Ureter (tissue), 1 donor: ENCODE data around the gene BEGAIN. TPM values are rescaled to one million over a fixed set of nuclear protein-coding genes. Genes with fewer than 3 reads are reported as not detected.
A peak's percentile ranks its signal among the peaks of the same experiment; 100 is the strongest.

Source experiments
- DNase-seq: peaks from one replicate; pipeline ENCODE4 v3.0.0-alpha.2; 2020; ENCODE audit warnings: low spot score
- total RNA-seq: library from RNA; stranded (reverse); gene quantifications from one replicate; pipeline ENCODE4 v1.2.4, GENCODE V29; 2023
- donor health status: DM: yes; HTN: yes; CAD: no.

BEGAIN gene, protein sequence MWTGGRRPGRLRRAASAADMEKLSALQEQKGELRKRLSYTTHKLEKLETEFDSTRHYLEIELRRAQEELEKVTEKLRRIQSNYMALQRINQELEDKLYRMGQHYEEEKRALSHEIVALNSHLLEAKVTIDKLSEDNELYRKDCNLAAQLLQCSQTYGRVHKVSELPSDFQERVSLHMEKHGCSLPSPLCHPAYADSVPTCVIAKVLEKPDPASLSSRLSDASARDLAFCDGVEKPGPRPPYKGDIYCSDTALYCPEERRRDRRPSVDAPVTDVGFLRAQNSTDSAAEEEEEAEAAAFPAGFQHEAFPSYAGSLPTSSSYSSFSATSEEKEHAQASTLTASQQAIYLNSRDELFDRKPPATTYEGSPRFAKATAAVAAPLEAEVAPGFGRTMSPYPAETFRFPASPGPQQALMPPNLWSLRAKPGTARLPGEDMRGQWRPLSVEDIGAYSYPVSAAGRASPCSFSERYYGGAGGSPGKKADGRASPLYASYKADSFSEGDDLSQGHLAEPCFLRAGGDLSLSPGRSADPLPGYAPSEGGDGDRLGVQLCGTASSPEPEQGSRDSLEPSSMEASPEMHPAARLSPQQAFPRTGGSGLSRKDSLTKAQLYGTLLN
- 4.2 TPM for total RNA-seq

DNA sequence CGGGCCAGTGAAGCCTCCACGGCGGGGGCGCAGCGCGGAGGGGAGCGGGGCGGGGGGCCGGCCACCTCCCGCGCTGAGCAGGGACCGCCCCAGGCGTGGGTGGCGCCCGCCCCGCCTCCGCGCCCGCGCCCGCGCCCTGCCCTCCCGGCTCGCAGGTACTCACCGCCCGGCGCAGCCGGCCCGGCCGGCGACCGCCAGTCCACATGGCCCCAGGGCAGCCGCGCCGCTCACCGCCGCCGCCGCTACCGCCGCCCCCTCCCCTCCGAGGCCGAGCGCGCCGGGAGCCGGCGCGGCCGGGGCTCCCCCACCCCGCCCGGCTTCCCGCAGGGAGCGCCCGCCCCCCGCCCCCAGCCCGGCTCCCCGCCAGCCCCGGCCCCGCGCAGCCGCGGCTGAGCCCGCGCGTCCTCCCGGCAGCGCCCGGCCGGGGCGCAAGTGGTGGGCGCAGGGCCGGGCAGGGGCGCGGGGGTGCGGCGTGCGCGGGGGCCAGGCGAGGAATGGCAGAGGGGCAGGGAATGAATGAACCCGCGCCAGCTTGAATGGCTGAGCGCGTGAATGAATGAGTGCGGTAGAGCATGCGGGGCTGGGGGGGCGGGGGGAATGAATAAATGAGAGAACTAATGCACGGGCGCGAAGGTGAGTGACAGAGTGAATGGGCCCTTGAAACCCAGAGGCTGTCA, at the start of gene BEGAIN:
TSS of gene BEGAIN (minus strand) at position 332 of the 677 bp plus-strand sequence. CDS start at position 205, 127 bp downstream.
- DNase-seq = no peak

DNA sequence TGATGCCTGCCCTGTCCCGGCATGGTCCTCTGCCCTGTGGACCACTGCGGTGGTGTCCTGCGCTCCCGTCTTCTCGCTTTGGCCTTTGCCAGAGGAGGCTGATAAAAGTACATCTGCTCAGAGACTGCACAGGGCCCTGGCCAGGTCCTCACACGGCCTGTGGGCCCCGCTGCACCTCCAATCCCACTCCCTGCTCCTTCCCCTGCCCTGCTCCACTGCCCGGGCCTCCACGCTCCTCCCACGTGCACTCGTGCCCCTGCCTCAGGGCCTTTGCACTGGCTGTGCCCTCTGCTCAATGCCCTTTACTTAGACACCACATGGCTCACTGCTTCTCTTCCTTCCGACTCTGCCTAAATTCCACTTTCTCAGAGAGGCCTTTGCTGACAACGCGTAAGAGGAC, 49.3 kb upstream of the BEGAIN start:
- no peak for DNase-seq

DNA sequence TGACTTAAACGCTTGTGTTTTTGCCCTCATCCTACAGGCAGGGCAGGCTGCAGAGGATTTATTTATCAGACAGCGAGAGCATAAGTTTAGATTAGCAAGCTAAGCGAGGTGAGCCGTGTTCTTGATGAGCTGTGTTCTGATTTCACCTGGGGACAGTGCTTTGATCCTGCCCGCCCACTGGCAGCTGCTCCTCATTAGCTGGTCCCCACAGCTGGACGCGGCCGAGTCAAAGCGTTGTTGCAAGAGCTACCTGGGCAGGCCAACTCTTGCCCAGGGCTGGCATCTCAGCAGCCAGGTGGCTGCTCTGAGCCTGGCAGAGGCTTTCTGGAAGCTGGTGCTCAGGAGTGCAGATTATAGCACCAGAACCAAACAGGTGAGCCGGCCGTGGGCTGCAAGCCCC, 46.8 kb upstream of the BEGAIN start:
- no peak for DNase-seq

DNA sequence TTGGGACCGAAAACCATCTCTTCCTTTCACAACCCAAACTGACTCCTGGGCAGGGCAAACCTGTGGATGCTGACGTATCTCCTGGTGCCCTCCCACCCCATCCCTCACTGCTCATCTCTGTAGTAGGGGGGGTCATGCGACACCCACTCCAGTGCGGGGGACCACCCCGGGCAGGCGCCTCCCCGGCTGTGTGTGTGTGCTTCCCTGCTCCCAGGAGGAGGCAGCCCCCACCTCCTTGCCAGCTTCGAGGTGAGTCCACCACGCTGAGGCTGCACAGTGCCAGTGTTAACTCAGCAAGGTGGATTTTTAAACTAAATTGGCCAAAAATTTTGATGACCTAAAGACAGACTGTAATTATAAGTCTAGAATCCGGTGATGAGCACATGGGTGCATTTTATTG, 46.2 kb upstream of the BEGAIN start:
- no peak for DNase-seq

DNA sequence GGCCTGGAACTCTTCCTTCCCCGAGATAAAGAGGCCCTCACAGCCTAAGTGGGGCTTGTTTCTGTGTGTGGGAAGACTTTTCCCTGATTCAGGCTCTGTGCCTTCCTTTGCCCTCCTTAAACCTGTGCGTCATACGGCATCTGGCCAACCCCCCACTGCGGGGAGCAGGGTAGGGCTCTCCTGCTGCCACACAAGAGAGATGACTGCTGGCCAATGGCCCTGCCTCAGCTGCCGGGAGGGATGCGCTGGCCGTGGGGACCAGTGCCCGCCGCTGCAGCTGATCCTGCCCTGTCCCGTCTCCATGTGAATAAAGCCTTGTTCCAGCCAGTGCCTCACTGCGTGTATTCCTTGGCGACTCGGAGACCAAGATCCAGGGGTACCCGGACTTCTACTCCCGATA, 42.5 kb upstream of the BEGAIN start:
- DNase-seq = no peak

DNA sequence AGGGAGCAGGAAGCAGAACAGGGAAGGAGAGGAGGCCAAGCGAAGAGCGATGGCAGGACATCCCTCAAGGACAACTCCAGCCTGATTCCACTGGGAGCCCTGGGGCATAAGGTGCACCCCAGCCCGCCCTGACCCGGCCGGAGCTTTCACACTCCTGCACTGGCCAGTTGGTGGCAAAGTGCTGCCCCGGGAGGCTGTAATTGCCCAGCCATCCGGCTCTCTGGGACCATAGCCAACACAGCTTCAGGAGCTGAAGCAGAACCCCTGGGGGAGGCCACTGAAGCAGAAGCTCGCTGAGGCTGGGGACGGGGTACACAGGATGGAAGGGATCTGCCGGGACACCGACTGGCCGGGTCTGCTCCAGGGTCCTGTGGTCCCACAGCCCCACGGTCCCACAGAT, 41.9 kb upstream of the BEGAIN start:
- DNase-seq = no peak

DNA sequence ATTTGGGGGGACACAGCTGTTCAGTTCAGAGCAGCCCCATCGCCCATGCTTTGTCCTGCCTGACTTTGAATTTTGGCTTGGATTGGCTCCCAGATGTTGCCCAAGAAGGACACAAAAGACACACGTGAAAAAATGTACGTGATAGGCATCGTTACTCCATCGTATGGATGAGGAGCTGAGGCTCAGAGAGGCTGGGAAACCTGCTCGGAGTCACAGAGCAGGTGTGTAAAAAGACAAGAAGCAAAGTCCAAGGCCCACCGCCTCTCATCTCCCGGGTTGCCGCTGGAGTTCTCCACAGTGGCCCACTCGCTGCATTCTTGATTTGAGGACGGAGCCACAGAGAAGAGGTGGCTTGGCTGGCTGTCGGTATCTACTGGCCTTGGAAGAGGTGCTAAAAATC, 41.0 kb upstream of the BEGAIN start:
- no peak for DNase-seq

DNA sequence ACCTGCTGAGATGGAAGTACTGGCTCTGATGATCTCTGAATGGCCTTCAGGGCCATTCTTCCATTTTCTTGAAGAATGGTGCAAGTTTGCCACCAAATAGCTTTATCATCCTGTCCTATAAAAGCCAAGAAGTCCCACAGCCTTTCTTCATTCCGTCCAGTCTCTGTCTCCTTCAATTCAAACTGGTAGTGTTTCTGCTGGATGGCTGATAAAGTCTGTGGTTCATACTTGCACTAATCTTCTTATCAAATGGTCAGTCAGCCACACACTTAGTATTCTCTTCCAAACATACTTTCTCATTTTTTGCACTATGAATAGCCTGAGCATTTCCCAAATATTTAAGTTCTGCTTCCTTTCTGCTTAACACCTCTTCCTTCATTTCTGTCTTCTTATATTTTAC, 39.4 kb upstream of the BEGAIN start:
- DNase-seq = no peak

DNA sequence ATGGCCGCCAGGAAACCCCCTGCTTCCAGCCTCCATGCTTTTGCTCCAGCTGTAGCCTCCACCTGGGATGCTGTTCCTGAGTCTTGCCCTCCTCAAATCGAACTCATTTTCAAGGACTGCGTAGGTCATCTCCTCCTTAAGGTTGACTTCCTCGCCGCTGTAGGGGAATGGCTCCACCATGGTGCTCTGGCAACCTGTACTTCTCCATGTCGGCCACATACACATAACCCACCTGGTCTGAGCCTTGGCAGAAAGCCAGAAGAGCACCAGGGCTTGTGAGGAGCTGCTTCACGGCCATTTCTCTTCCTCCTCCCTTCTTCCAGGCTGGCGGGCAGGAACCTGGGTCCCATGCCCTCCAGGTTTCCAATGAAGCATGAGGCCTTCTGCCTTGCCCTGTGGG, 36.7 kb upstream of the BEGAIN start:
- no peak for DNase-seq

DNA sequence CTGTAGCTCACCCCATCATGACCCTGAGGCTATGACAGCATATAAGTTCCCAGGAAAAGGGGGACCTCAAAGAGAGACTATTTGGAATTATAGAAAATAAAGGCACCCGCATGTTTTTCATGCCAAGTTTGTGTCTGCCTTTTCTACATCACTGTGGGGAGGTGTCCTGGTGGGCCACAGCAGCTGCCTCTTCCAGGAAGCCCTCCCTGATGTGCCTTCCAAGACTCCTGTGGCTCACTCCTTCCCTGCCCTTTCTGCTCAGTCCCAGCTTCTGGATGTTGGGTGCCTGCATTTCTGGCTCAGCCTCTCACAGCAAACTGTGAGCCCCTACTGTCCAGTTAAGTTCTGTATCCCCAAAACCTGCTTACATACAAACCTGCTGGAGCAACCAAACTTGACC, 36.3 kb upstream of the BEGAIN start:
- no peak for DNase-seq

DNA sequence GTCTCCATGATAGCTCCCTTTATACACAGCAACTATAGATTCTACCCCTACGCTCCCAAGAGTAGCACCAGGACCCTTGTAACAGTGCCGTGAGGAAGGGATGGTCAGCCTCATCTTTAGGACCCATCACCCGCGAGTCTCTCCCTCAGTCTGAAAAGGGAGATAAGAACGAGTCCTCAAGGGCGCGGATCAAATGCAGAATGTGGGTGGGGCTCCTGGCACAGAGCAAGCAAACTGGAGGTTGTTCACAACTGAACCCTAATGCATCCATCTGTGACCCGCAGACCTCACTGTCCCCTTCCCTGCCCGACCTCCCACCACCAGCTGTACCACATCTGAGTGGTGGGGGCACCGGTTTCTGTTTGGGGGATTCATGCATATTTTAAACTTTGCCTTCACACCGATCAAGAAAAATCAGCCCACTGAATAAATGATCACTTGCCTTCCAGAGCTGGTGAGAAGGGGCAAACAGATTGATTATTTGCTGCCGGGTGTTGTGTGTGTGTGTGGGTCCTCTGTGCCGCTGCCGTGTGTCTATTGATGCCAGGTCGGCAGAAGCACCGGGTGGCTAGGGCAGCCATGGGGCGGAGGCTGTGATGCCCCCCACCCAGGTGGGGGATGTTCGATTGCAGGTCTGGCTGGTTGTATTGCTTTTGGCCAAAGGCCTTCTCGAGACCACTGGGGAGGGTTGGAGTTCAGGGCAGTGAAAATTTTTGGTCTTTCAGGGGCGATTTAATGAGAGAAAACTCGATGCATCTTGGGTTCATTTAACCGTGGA, 35.7 kb upstream of the BEGAIN start:
- DNase-seq = no peak

DNA sequence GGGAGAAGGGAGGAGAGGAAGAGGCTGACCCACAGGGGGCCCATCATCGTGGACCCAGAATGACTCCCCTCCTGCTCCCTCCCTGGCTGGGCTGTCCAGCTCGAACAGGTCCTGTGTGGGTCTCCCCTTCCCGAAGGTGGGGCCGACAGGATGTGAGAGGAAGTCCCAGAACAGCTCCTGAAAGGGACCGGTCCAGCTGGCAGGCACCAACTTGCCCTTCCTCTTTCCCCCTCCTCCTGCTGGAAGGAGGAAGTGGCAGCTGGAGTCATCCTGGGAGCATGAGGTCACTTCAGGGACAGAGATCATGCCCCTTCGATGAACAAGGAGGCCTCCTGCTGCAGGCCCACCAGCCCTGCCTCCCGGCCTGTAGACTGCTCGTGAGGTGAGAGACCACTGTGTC, 35.0 kb upstream of the BEGAIN start:
- DNase-seq = peak; percentile 76

DNA sequence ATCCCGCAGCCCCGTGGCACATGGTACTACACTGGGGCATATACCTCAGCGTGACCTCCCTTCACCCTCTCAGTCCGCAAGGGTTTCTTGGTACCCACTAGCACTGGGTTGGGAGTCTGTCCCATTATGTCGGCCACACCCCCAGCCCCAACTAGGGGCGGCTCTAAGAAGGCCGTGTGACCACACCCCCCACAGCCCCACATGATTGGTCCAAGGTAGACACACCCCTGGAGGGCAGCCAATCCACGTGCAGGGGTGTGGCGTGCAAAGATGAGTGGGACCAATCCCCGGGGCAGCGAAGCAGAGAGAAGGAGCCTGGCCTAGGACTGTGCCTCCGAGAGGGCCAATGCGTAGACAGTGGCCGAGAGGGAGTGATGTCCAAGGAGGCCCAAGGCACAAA, 34.6 kb upstream of the BEGAIN start:
- DNase-seq = no peak

DNA sequence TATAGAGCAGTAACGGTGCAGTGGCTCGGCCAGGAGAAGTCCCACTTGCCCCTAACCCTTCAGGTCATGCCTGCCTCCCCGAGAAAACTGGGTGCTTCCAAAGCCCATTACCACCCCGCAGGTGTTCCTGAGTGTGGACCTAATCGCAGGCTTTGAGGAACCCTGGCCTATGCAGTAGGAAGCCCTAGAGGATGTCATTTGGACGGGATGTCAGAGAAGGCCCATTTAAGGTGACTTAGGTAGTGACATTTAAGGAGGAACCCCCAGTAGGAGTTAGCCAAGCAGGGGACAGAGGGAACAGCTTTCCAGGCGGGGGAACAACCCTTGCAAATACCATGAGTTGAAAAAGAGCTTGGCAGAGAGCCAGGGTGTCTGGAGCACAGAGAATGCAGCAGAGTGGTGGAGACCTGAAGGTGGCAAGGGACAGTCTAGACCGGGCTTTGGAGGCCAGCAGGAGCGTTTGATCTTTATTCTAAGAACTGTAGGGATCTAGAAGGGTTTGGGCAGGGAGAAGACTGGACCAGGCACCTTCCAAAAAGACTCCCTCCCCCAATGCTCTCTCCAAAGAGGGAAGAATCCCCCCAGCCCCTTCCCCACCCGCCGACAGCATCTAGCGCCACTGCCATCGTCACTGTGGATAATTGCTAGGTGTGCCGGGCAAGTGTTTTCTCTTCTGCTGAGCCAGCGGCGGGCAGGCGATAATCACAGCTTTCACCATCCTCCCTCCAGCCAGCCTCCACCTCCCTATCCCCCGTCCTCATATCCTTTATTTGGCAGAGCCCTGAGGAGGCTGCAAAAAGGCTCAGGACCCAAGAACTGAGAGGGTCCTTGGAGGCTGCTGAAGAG, 33.3 kb upstream of the BEGAIN start:
- no peak for DNase-seq

DNA sequence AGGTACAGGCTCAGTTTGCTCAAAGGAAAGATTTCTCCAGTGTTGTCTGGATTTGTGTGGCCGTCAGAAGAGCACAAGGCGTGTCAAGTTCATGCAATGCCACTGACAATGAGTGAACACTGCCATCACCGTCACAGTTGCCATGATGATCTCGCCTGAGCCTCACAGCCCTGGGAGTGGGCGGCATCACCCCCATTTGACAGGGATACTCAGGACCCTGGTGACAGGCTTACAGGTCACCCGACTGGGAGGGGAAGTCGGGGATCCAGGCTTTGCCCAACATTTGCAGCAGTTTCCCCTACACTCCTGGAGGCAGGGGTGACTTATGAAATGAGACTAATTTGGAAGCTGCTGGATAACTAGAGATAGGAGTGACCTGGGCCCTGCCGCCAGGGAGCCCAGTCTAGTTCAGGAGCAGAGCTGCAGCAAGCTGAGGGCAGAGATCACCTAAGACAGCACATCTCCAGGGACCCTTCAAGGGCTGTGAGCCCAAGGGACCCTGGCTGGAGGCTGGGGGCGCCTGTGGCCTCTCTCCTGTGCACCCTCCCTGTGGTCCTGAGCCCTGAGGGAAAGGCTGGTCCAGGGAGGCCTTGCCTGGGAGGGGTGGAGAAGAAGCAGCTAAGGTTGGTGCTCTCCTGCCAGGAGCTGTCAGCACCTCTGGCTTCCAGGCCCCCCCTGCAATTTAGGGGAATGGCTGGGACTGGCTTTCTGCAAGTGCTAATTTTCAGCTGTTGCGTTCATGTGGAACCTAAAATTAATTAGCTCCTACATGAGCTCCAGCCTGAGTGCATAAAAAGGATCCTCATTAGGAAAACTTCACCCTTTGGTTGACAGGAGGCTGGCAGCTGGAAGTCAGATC, 32.4 kb upstream of the BEGAIN start:
- no peak for DNase-seq

DNA sequence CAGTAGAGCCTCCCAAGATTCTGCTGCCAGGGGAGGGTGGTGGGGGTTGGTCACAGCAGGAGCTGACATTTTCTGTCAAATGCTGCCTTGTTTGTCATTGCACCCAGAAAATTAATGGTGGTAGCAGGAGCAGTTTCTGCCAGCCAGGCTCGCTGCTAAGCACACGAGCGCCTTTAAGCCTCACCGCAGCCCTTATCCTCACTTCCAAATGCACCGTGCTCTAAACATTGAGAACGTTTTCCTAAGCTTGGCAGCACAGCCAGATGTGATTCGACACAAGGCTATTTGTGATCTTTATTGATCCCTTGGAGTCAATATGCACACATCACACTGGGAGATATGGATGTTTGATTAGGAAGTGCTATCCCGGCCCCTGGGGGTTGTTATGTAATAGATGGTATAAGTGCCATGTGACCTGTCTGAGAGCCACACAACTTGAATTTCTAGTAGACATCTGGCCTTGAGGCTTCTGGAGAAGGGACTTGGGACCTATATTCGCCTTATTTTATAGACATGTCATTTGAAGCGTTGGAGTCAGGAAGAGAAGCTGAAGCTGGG, 31.6 kb upstream of the BEGAIN start:
- no peak for DNase-seq

DNA sequence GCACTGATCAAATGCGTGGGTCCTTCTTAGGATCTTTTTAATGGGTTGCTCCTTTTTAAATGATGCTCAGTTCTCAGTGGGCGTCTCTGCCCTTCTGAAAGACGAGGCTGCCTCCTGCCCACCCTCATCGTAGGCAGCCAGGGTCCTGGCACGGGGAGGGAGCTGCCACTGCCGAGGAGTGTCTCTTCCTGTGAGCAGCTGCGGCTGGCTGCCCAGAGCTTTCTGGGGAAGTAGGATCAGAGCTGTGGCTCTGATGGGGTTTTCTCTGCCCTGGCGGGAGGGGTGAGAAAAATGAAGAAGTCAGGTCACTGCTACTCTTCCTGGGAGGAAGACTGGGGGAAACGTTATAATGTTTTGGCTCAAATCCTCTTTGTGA, 31.1 kb upstream of the BEGAIN start:
- no peak for DNase-seq

DNA sequence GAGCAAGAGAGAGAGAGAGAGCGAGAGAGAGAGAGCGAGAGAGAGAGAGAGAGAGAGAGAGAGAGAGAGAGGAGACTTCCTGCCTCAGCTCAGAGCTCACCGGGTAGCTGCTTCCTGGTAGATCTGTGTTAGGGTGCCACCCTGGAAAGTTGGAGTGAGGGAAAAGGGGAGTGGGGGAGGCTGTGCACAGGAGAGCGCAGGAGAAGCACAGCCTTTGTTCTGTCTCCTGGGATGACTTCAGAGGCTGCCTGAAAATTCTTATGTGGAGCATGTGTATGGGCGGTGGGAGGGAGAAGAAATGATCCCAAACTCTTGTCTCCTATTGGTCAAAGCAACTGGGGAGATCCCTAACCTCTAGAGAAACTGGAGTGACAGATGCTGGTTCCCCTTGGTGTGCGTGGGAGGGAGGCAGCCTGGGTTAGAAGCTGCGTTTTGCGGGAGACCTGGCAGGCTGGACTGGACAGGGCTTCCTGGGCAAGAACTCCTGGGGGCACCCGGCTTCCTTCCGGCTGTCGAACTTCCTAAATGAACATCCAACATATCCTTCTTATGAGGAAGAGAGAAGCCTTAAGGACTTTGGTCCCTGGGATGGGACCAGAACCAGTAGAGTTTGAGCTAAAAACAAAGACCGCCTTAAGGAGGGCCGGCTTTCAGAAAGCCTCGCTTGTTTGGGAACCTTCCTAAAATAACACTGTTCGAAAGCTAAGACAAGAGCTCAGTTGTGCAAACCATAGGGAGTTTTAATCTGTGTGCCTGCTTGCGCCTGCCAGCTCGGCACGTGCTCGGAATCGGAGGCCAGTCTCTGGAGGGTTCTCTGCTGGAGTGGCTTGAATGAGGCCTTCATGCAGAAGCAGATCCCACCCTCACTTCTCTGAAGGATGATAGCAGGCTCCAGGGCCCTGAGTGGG, 30.4 kb upstream of the BEGAIN start:
- no peak for DNase-seq

DNA sequence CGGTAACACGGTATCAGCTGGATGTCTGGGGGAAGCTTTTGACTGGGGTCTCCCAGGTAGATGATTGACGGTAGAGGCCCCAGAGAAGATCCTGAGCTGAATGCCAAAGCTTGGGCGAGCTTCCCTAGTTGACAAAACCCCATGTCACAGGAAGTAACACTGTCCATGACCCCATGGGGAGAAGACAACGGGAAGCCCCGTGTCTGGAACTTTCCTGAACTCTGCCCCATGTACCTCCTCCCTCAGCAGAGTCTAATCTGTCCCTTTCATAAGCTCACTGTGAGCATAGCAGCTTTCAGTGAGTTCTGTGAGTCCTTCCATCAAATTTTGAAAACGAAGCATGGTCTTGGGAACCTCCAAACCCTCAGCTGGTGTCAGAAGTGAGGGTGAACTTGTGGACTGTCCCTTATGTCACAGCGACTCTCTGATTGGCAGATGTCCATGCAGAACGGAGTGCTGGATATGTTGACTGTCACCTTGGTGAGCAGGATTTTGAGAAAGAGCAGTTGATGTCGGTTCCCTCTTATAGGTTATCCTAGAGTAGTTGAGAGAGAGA, 29.7 kb upstream of the BEGAIN start:
- no peak for DNase-seq
